ENCODE results near the gene PRTFDC1.

DNA sequence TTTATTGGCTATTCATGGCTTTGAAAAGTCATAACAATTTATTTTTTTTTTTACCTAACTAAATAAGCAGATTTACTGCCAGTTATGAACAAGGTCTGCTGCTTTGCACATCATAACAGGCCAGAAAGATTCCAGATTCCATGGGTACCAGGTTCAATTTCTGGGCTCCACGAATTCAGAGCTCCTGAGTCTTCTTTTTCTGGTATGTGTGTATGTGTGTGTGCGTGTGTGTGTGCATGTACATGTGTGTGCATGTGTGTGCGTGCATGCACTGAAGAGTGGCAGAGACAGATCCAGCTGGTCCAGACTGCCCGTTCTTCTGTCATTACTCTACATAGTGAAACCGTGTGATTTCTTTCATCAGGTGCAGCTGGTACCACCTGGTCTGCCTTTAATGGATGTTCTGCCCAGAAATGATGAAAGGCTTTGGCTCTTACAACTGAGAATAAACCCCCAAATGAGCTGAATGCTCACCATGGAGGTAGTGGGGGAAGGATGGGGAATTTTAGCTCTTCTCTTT is 14.6 kb upstream of the PRTFDC1 start:
- TF ChIP-seq, protein P1, sequence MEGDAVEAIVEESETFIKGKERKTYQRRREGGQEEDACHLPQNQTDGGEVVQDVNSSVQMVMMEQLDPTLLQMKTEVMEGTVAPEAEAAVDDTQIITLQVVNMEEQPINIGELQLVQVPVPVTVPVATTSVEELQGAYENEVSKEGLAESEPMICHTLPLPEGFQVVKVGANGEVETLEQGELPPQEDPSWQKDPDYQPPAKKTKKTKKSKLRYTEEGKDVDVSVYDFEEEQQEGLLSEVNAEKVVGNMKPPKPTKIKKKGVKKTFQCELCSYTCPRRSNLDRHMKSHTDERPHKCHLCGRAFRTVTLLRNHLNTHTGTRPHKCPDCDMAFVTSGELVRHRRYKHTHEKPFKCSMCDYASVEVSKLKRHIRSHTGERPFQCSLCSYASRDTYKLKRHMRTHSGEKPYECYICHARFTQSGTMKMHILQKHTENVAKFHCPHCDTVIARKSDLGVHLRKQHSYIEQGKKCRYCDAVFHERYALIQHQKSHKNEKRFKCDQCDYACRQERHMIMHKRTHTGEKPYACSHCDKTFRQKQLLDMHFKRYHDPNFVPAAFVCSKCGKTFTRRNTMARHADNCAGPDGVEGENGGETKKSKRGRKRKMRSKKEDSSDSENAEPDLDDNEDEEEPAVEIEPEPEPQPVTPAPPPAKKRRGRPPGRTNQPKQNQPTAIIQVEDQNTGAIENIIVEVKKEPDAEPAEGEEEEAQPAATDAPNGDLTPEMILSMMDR (IDR thresholded peaks at IDR 0.05) = no peak
- TF ChIP-seq POLR2A (IDR thresholded peaks at IDR 0.05) (no peak), EP300 (IDR thresholded peaks at IDR 0.05) (no peak), POLR2AphosphoS5 (IDR thresholded peaks at IDR 0.05) (no peak)
